Tibial nerve (tissue), 4 donors: ENCODE measurements around the gene MSL3B.

Source experiments
- EP300 ChIP-seq, 2 donors: sonication (generic); formaldehyde crosslinking; IDR thresholded peaks; one replicate each; pipeline ENCODE4 v1.6.1; 2017; ENCODE audit warnings: antibody characterized with exemption in 2 of 2, mild to moderate bottlenecking in 1 of 2
- POLR2A ChIP-seq, 2 donors: fragments of 450-650 bp; IDR thresholded peaks; one replicate each; pipeline ENCODE4 v1.6.1; 2017; ENCODE audit warnings: antibody characterized with exemption in 2 of 2, mild to moderate bottlenecking in 2 of 2, moderate library complexity in 2 of 2
- TF ChIP-seq, protein P1 (sequence below), 5 experiments: fragments of 200-600 bp in 3 of 5; fragments of 450-650 bp in 2 of 5; sonication (generic) in 3 of 5; IDR thresholded peaks; one replicate each; pipeline ENCODE4 v1.5.1; 2016 to 2019; ENCODE audit warnings: antibody characterized with exemption in 5 of 5, mild to moderate bottlenecking in 3 of 5, moderate library complexity in 2 of 5

DNA sequence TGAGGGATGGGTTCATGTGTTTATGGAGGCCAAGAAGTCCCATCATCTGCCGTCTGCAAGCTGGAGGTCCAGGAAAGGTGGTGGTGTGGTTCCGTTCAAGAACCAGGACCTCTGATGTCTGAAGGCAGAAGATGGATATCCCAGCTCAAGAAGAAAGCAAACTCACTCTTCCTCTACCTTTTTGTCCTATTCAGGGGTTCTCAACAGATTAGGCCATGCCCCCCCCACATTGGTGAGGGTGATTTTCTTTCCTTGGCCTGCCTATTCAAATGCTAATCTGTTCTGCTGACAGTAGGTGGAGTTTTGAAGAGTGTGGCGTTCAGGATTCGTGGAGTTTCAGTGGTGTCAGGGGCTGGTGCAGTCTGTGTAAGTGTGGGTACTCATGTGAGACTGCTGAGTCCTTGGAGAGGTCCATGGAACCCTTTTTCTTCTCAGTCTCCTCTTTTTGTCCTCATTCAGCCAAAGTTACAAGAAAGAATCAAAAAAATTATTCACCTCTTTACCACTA lies 5.9 kb downstream of the MSL3B start:
- TF ChIP-seq POLR2A (IDR thresholded peaks at IDR 0.05) (no peak), EP300 (IDR thresholded peaks at IDR 0.05) (no peak)
- TF ChIP-seq, protein P1, sequence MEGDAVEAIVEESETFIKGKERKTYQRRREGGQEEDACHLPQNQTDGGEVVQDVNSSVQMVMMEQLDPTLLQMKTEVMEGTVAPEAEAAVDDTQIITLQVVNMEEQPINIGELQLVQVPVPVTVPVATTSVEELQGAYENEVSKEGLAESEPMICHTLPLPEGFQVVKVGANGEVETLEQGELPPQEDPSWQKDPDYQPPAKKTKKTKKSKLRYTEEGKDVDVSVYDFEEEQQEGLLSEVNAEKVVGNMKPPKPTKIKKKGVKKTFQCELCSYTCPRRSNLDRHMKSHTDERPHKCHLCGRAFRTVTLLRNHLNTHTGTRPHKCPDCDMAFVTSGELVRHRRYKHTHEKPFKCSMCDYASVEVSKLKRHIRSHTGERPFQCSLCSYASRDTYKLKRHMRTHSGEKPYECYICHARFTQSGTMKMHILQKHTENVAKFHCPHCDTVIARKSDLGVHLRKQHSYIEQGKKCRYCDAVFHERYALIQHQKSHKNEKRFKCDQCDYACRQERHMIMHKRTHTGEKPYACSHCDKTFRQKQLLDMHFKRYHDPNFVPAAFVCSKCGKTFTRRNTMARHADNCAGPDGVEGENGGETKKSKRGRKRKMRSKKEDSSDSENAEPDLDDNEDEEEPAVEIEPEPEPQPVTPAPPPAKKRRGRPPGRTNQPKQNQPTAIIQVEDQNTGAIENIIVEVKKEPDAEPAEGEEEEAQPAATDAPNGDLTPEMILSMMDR (IDR thresholded peaks at IDR 0.05): no peak
